ENCODE results near the gene RANBP10. TPM values are rescaled to one million over a fixed set of nuclear protein-coding genes. Genes with fewer than 3 reads are reported as not detected.

The RANBP10 gene
- total and polyA plus RNA-seq, 10 of the 15 experiments (the other 5 are each of a cell fraction or from before 2014, with no cell fraction given): 1.2 to 20.4 (median 10.8) TPM

DNA sequence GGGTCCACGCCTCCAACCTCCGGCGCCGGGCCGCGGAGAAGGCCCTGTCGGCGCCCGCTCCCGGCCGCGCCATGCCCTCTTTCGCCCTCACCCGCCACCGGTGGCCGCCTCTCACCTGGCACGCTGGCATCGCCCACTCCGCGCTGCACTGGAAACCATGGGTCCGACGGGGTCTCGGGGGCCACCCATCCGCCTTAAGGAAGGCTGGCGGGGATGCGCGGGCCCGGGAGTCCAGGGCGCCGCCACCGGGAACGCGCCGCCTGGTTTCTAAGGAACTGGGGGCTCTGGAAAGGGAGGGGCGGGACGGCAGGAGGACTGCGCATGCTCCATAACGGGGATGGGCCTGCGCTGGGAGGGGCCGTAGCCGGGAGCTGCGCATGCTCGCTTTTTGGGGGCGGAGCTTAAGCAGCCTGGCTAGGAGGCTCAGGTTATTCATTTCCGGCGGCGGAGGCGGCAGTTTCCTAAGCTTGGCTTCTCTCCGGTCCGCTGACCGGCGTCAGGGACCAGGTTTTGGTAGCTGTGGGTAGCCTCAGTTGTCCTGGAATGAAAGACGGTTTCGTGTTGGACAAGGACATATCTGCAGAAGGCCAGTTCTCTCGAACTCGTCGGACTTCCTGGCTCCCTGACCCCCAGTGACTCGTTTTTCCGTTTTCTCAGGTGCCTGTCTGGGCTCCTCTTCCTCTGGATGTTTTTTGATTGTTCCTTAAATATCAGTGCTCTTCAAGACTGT is 87.1 kb downstream of the RANBP10 start, which contains the start of gene GFOD2 (continued):
- TF ChIP-seq, protein P1, sequence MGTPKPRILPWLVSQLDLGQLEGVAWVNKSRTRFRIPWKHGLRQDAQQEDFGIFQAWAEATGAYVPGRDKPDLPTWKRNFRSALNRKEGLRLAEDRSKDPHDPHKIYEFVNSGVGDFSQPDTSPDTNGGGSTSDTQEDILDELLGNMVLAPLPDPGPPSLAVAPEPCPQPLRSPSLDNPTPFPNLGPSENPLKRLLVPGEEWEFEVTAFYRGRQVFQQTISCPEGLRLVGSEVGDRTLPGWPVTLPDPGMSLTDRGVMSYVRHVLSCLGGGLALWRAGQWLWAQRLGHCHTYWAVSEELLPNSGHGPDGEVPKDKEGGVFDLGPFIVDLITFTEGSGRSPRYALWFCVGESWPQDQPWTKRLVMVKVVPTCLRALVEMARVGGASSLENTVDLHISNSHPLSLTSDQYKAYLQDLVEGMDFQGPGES (IDR thresholded peaks at IDR 0.05): no peak
- 0 out of 2 replicates have a peak, but pooled peaks have one; percentile 41 for TF ChIP-seq TARDBP (IDR thresholded peaks at IDR 0.05; ENCODE audit: borderline replicate concordance)
- TF ChIP-seq POLR2A (IDR thresholded peaks at IDR 0.05; ENCODE audit: low read depth, low read length): peak; percentile 95
- no peak for TF ChIP-seq SIX5 (IDR thresholded peaks at IDR 0.05; ENCODE audit: low read depth, low read length, severe bottlenecking)
- TF ChIP-seq, protein P2, sequence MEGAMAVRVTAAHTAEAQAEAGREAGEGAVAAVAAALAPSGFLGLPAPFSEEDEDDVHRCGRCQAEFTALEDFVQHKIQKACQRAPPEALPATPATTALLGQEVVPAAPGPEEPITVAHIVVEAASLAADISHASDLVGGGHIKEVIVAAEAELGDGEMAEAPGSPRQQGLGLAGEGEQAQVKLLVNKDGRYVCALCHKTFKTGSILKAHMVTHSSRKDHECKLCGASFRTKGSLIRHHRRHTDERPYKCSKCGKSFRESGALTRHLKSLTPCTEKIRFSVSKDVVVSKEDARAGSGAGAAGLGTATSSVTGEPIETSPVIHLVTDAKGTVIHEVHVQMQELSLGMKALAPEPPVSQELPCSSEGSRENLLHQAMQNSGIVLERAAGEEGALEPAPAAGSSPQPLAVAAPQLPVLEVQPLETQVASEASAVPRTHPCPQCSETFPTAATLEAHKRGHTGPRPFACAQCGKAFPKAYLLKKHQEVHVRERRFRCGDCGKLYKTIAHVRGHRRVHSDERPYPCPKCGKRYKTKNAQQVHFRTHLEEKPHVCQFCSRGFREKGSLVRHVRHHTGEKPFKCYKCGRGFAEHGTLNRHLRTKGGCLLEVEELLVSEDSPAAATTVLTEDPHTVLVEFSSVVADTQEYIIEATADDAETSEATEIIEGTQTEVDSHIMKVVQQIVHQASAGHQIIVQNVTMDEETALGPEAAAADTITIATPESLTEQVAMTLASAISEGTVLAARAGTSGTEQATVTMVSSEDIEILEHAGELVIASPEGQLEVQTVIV (IDR thresholded peaks at IDR 0.05; ENCODE audit: borderline replicate concordance, partially characterized antibody): no peak
- TF ChIP-seq NFYB (IDR thresholded peaks at IDR 0.05; ENCODE audit: insufficient read depth, low read depth, low read length): no peak
- TF ChIP-seq MYB (IDR thresholded peaks at IDR 0.05; ENCODE audit: borderline replicate concordance, low read depth, low read length): no peak
- peak; percentile 58 for TF ChIP-seq EED (IDR thresholded peaks at IDR 0.05; ENCODE audit: low read depth)
- TF ChIP-seq ZBED1 (IDR thresholded peaks at IDR 0.05; ENCODE audit: borderline replicate concordance): no peak
- TF ChIP-seq POLR2AphosphoS2 (IDR thresholded peaks at IDR 0.05; ENCODE audit: low read depth, low read length): peak; percentile 92
- peak; percentile 52 for TF ChIP-seq SMAD1 (IDR thresholded peaks at IDR 0.05; ENCODE audit: low read depth, partially characterized antibody)
